Gastrocnemius medialis (tissue), 4 donors: ENCODE results near the gene IL17RB. TPM values are rescaled to one million over a fixed set of nuclear protein-coding genes. Genes with fewer than 3 reads are reported as not detected.

Experiments used
- ATAC-seq, 2 donors: fragments of 150-250 bp; one replicate each; pipeline ENCODE4 v1.9.1; 2016
- DNase-seq, 2 donors: peaks; one replicate each; pipeline ENCODE4 v3.0.0-alpha.2; 2019
- H3K27ac ChIP-seq, 4 donors: fragments of 200-600 bp; sonication (generic); 1 replicate in 1 of 4; 2 replicates in 3 of 4; pipeline ENCODE4 v1.5.1; 2016 to 2018; ENCODE audit warnings: mild to moderate bottlenecking in 2 of 4, moderate library complexity in 1 of 4
- H3K27me3 ChIP-seq, 3 donors: fragments of 200-600 bp; sonication (generic) in 2 of 3; 1 replicate in 1 of 3; 2 replicates in 2 of 3; pipeline versions ENCODE4 v1.5.1 to v1.6.0; 2016 to 2019; ENCODE audit warnings: mild to moderate bottlenecking in 1 of 3, moderate library complexity in 1 of 3
- H3K36me3 ChIP-seq, 2 donors: fragments of 200-600 bp; sonication (generic) in 1 of 2; one replicate each; pipeline ENCODE4 v1.5.1; 2017 to 2018
- H3K4me1 ChIP-seq, 2 donors: fragments of 200-600 bp; sonication (generic) in 1 of 2; one replicate each; pipeline ENCODE4 v1.5.1; 2016 to 2017; ENCODE audit warnings: mild to moderate bottlenecking in 2 of 2
- H3K4me3 ChIP-seq, 4 donors: fragments of 200-600 bp; sonication (generic) in 3 of 4; 1 replicate in 1 of 4; 2 replicates in 3 of 4; pipeline ENCODE4 v1.5.1; 2016 to 2019; ENCODE audit warnings: mild to moderate bottlenecking in 2 of 4
- H3K9me3 ChIP-seq, 3 donors: fragments of 200-600 bp; sonication (generic) in 2 of 3; 1 replicate in 1 of 3; 2 replicates in 2 of 3; pipeline ENCODE4 v1.5.1; 2016 to 2019
- CTCF ChIP-seq, 5 experiments: fragments of 450-650 bp in 3 of 5; fragments of 200-600 bp in 2 of 5; sonication (generic) in 2 of 5; IDR thresholded peaks in 4 of 5; conservative IDR thresholded peaks in 1 of 5; 1 replicate in 4 of 5; 2 replicates in 1 of 5; pipeline ENCODE4 v1.5.1; 2016 to 2019; ENCODE audit warnings: antibody characterized with exemption in 5 of 5, mild to moderate bottlenecking in 3 of 5, moderate library complexity in 3 of 5
- POLR2A ChIP-seq, 2 donors: fragments of 450-650 bp; IDR thresholded peaks; one replicate each; pipeline ENCODE4 v1.6.1; 2017; ENCODE audit warnings: antibody characterized with exemption in 2 of 2, mild to moderate bottlenecking in 2 of 2, moderate library complexity in 2 of 2
- in situ Hi-C, 4 donors: fragments of 200-750 bp; cut with MboI; loops; one replicate each; pipeline versions ENCODE4 v1.15.0 to v1.8.0; 2017; ENCODE audit warnings: low sequenced_read_pairs in 4 of 4
- intact Hi-C: fragments of 100-400 bp; cut with DNase I; formaldehyde crosslinking; loops from one replicate; pipeline ENCODE4 v1.15.1; 2023; ENCODE audit warnings: low total_unique reads
- total RNA-seq, 4 donors: library from RNA; depleted of rRNA; stranded (reverse); fragments of >200 nt; gene quantifications; one replicate each; pipeline versions ENCODE4 v1.1.0 to v1.2.3, GENCODE V29; 2016

Gene IL17RB
- total RNA-seq, 4 donors from 2014 or later: 0.41 to 1.4 (median 0.79) TPM

GRCh38 chr3:53812434-53812833, 33.9 kb upstream of the IL17RB start:
- H3K9me3 ChIP-seq: no peaks in the 10 kb centered on the region
- no peak overlapping the region for H3K4me3 ChIP-seq
- H3K36me3 ChIP-seq: no peaks in the 10 kb centered on the region
- no peaks in the 10 kb centered on the region for H3K27me3 ChIP-seq
- H3K27ac ChIP-seq: no peak overlapping the region
- DNase-seq (no peak), ATAC-seq (no peak)
- in situ Hi-C loops (no loop called here), intact Hi-C loops (no loop called here)
- H3K4me1 ChIP-seq: peaks cover 0 to 5% of the 10 kb centered on the region in 2 donors
- TF ChIP-seq POLR2A (IDR thresholded peaks at IDR 0.05) (no peak), CTCF (IDR thresholded peaks at IDR 0.05 in 4 of 5, conservative IDR thresholded peaks at IDR 0.05 in 1 of 5) (no peak)

- Histone ChIP-seq H3K9me3 (no peaks in the 10 kb centered on the region), H3K27ac (no peak overlapping the region), H3K36me3 (no peaks in the 10 kb centered on the region), H3K4me3 (no peak overlapping the region), H3K4me1 (peaks cover 0 to 5% of the 10 kb centered on the region in 2 donors), H3K27me3 (no peaks in the 10 kb centered on the region)
- in situ Hi-C loops: no loop called here
- intact Hi-C loops: no loop called here
- TF ChIP-seq POLR2A (IDR thresholded peaks at IDR 0.05) (no peak), CTCF (IDR thresholded peaks at IDR 0.05 in 4 of 5, conservative IDR thresholded peaks at IDR 0.05 in 1 of 5) (peak in 1 of 5 experiments; percentile 21)
- DNase-seq: peak in 1 of 2 donors; percentile 48
- peak; percentile 75 to 88 for ATAC-seq
Observed at GRCh38 chr3:53813229-53813628, 33.1 kb upstream of the IL17RB start.

- in situ Hi-C loops (no loop called here), intact Hi-C loops (no loop called here)
- H3K36me3 ChIP-seq: no peaks in the 10 kb centered on the region
- H3K4me1 ChIP-seq: peaks cover 0 to 5% of the 10 kb centered on the region in 2 donors
- no peak for DNase-seq
- H3K27ac ChIP-seq: no peak overlapping the region
- TF ChIP-seq CTCF (IDR thresholded peaks at IDR 0.05 in 4 of 5, conservative IDR thresholded peaks at IDR 0.05 in 1 of 5) (no peak), POLR2A (IDR thresholded peaks at IDR 0.05) (no peak)
- no peak overlapping the region for H3K4me3 ChIP-seq
- H3K9me3 ChIP-seq: no peaks in the 10 kb centered on the region
- no peaks in the 10 kb centered on the region for H3K27me3 ChIP-seq
- no peak for ATAC-seq
Observed at GRCh38 chr3:53813876-53814275, 32.5 kb upstream of the IL17RB start.

GRCh38 chr3:53815067-53815466, 31.3 kb upstream of the IL17RB start:
- H3K27ac ChIP-seq: no peak overlapping the region
- no peak overlapping the region for H3K4me3 ChIP-seq
- no peaks in the 10 kb centered on the region for H3K36me3 ChIP-seq
- no peaks in the 10 kb centered on the region for H3K9me3 ChIP-seq
- peaks cover 1 to 5% of the 10 kb centered on the region in 2 donors for H3K4me1 ChIP-seq
- DNase-seq (no peak), ATAC-seq (no peak)
- in situ Hi-C loops (no loop called here), intact Hi-C loops (no loop called here)
- H3K27me3 ChIP-seq: no peaks in the 10 kb centered on the region
- no peak for TF ChIP-seq CTCF (IDR thresholded peaks at IDR 0.05 in 4 of 5, conservative IDR thresholded peaks at IDR 0.05 in 1 of 5)
- no peak for TF ChIP-seq POLR2A (IDR thresholded peaks at IDR 0.05)

- no peaks in the 10 kb centered on the region for H3K9me3 ChIP-seq
- DNase-seq (no peak), ATAC-seq (no peak)
- in situ Hi-C loops: no loop called here
- no peak overlapping the region for H3K4me3 ChIP-seq
- H3K4me1 ChIP-seq: peaks cover 7 to 11% of the 10 kb centered on the region in 2 donors
- H3K36me3 ChIP-seq: no peaks in the 10 kb centered on the region
- no peak for TF ChIP-seq CTCF (IDR thresholded peaks at IDR 0.05 in 4 of 5, conservative IDR thresholded peaks at IDR 0.05 in 1 of 5)
- no peak for TF ChIP-seq POLR2A (IDR thresholded peaks at IDR 0.05)
- H3K27me3 ChIP-seq: no peaks in the 10 kb centered on the region
- H3K27ac ChIP-seq: no peak overlapping the region
- intact Hi-C loops: no loop called here
Observed at GRCh38 chr3:53815651-53816050, 30.7 kb upstream of the IL17RB start.
